Activated CD8-positive, alpha-beta memory T cell treated with anti-CD3 and anti-CD28 coated beads for 36 hours (primary cell): ENCODE data around the gene CFAP54. TPM values are rescaled to one million over a fixed set of nuclear protein-coding genes. Genes with fewer than 3 reads are reported as not detected.
"Not testable (repeated sequence)": the region's sequence is repeated elsewhere in the genome, so short reads cannot be mapped to it uniquely, and the experiment has no call there.

Experiments used
- CTCF ChIA-PET: fragments of 350-600 bp; sonication (Branson Sonifier 250); formaldehyde crosslinking; loops from one replicate; lab custom pipeline; 2021; ENCODE audit warnings: antibody characterized with exemption; lab: Charles Lee
- POLR2A ChIA-PET: fragments of 350-600 bp; sonication (Branson Sonifier 250); formaldehyde crosslinking; loops from one replicate; lab custom pipeline; 2021; ENCODE audit warnings: antibody characterized with exemption; lab: Charles Lee
- total RNA-seq, 2 experiments: library from RNA; stranded (reverse); gene quantifications; one replicate each; pipeline ENCODE4 v1.2.3, GENCODE V29; 2021

The CFAP54 gene
- total RNA-seq, 2 experiments from 2014 or later: 0.10 to 0.40 TPM

DNA sequence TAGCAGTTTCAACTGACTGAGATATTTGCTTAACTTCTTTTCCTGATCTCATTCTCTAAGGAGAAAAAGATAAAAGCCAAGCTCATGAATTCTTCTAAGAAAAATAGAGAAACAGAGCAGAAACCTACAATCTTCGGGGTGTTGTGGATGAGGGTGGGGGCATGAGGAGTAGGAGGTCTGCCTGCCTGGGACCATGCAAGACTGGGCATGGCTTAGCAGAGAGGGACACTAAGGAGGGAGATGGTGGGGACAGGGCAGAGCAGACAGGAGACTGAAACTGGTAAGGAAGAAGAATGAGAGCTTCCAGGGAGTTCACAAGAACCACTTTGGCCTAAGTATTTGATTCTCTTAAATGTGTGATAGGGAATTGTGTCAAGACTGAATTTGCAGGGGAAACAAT is 188.0 kb downstream of the CFAP54 start:
- CTCF ChIA-PET: no interaction called here
- POLR2A ChIA-PET: no interaction called here

DNA sequence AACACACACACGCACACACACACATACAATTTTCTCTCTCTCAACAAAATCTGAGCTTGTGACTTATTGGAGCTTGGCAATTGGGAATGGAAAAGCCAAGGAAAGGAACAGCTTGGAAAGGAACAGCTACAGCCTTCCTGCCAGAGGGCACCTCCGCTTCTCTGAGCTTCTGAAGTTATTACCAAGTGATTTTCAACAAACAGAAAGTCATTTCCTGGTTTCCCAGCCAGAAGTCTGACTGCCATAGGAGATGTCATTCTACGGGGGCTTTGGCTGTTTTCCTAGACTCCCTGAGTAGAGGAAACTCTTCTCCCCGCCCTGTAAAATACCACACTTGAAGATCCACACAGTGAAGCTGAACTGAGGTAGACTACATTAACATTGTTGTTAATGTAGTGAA is 198.3 kb downstream of the CFAP54 start:
- ChIA-PET POLR2A (no interaction called here), CTCF (no interaction called here)

DNA sequence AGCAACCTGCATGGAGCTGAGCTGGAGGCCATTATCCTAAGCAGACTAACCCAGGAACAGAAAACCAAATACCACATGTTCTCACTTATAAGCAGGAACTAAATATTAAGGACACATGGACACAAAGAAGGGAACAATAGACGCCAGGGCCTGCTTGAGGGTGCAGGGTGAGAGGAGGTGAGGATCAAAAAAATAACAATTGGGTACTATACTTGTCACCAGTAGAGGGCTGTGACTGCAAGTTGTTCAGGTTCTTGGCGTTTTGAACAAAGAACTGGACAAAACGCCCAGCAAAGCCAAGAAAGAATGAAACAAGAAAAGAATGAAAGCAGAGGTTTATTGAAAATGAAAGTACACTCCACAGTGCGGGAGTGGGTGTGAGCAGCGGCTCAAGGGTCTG is 209.1 kb downstream of the CFAP54 start:
- POLR2A ChIA-PET: no interaction called here
- CTCF ChIA-PET: no interaction called here

DNA sequence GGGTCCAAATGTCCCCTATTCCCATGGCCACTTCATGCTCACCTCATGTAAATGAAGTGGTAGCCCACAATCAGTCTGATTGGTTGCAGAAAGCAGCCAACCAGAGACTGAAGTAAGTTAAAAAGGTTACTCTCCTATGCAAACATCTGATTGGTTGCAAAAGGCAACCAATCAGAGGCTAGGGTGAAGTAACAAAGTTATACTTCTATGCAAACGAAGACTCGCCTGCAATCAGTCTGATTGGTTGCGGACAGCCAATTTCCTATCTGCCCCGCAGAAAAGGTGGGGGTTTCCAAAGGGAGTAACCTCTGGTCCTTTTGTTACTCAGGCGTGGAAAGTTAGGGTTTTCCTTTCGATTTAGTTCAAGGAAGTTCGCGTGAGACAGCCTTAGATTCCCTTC is 209.6 kb downstream of the CFAP54 start:
- POLR2A ChIA-PET: no interaction called here
- CTCF ChIA-PET: no interaction called here

- CTCF ChIA-PET: no interaction called here
- POLR2A ChIA-PET: no interaction called here
These were observed 212.5 kb downstream of the CFAP54 start for GRCh38 chr12:96701856-96702255.

GRCh38 chr12:96710127-96710745 is 220.9 kb downstream of the CFAP54 start:
- ChIA-PET POLR2A (no interaction called here), CTCF (no interaction called here)

- ChIA-PET POLR2A (no interaction called here), CTCF (no interaction called here)
These were observed 222.0 kb downstream of the CFAP54 start for GRCh38 chr12:96711364-96711763.

GRCh38 chr12:96714199-96714598 is 224.8 kb downstream of the CFAP54 start:
- POLR2A ChIA-PET: no interaction called here
- CTCF ChIA-PET: no interaction called here

- CTCF ChIA-PET: no interaction called here
These were observed 230.4 kb downstream of the CFAP54 start for GRCh38 chr12:96719660-96720362.

GRCh38 chr12:96720363-96720705 is 231.0 kb downstream of the CFAP54 start:
- ChIA-PET POLR2A (no interaction called here), CTCF (no interaction called here)

More at GRCh38 chr12:96719660-96720362, 230.4 kb downstream of the CFAP54 start:
- POLR2A ChIA-PET: no interaction called here

DNA sequence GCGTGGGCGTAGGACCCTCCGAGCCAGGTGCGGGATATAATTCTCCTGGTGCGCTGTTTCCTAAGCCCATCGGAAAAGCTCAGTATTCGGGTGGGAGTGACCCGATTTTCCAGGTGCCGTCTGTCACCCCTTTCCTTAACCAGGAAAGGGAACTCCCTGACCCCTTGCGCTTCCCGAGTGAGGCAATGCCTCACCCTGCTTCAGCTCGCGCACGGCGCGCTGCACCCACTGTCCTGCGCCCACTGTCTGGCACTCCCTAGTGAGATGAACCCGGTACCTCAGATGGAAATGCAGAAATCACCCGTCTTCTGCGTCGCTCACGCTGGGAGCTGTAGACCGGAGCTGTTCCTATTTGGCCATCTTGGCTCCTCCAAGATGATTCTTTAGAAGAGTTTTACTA is 240.1 kb downstream of the CFAP54 start:
- CTCF ChIA-PET, POLR2A ChIA-PET: not testable (repeated sequence)

GRCh38 chr12:96729886-96730285 is 240.5 kb downstream of the CFAP54 start:
- POLR2A ChIA-PET: no interaction called here

DNA sequence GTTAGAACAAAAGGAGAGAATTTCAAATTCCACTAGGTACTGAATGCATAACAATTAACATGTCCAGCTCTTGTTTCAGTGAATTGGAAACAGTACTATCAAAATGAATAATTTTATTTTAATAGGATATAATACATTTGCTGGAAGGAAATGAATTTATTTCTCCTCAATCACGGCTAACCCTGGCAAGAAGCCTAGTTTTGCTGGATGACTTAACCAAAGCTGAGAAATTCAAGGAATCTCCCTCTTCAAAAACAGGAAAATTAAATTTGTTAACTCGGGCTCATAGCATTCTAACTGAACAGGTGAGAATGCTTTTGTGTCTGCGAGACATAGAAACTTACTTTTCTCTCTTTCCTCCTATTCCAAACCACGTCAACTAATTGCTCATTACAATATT is 254.2 kb downstream of the CFAP54 start:
- CTCF ChIA-PET: no interaction called here
- POLR2A ChIA-PET: no interaction called here

More at GRCh38 chr12:96729886-96730285, 240.5 kb downstream of the CFAP54 start:
- CTCF ChIA-PET: no interaction called here

GRCh38 chr12:96749999-96750398 is 260.6 kb downstream of the CFAP54 start:
- CTCF ChIA-PET: no interaction called here
- POLR2A ChIA-PET: no interaction called here

DNA sequence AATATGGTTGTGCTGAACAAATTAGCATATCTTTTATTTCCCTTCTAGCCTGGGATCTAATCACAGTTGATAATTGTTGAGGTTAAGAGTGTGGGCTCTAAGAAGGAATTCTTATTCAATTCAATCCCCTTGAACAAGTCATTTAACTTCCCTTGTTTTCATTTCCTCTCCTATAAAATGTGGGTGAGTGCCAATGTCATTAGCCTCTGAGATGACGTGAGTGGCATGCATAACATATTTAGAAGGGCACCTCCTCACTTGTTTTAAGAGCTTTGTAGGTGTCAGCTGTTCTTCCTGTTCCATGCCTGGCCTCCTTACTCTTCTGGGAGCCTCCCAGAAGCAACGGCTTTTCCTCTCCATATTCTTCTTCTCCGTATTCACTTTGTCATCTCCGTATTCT is 262.2 kb downstream of the CFAP54 start:
- ChIA-PET POLR2A (no interaction called here), CTCF (no interaction called here)

GRCh38 chr12:96752211-96752610 is 262.8 kb downstream of the CFAP54 start:
- CTCF ChIA-PET: no interaction called here
- POLR2A ChIA-PET: no interaction called here

DNA sequence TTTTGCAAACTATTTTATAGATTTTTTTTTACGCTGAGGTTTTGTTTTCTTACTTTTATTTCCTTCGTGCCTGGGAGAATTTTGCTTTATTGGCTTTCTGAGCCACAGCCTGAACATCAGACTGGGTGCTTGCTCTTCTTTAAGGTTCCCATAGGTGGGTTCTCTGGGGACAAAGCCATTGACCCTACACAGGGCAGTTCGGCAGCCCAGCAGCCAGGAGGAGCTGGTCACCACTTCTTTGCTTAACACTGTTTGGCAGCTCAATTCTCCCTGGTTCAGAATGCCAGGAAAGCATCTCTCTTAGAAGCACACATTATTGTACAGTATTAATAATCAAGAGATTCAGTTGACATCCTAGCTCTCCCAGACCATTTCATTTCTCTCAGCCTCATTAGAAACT is 276.9 kb downstream of the CFAP54 start:
- ChIA-PET POLR2A (no interaction called here), CTCF (no interaction called here)

GRCh38 chr12:96769400-96769799 is 280.0 kb downstream of the CFAP54 start:
- CTCF ChIA-PET: no interaction called here

GRCh38 chr12:96770219-96771102 is 281.1 kb downstream of the CFAP54 start:
- POLR2A ChIA-PET: no interaction called here
- CTCF ChIA-PET: no interaction called here

More at GRCh38 chr12:96769400-96769799, 280.0 kb downstream of the CFAP54 start:
- POLR2A ChIA-PET: no interaction called here

- CTCF ChIA-PET: no interaction called here
- POLR2A ChIA-PET: no interaction called here
These were observed 283.7 kb downstream of the CFAP54 start for GRCh38 chr12:96773031-96773430.
